ENCODE measurements around the gene KISS1R. TPM values are rescaled to one million over a fixed set of nuclear protein-coding genes. Genes with fewer than 3 reads are reported as not detected.

The KISS1R gene
- total and polyA plus RNA-seq, 12 donors, result 0.25 to 0.44 TPM; not detected in 10

GRCh38 chr19:911197-912033, 5.7 kb upstream of the KISS1R start:
- TF ChIP-seq POLR2A (IDR thresholded peaks at IDR 0.05) (no peak), CTCF (IDR thresholded peaks at IDR 0.05) (no peak)
- intact Hi-C loops (cut with DNase I), result no loop called here
- DNase-seq, result peak in 1 of 7 donors; percentile 35
- Histone ChIP-seq H3K4me3 (no peak overlapping the region), H3K36me3 (replicated peaks in 1 of 2) (no peaks in the 10 kb centered on the region), H3K27ac (no peak overlapping the region), H3K9me3 (replicated peaks in 1 of 3) (no peaks in the 10 kb centered on the region), H3K4me1 (replicated peaks in 1 of 2) (peaks cover 3 to 11% of the 10 kb centered on the region in 2 donors), H3K27me3 (no peaks in the 10 kb centered on the region)
- WGBS, 4 donors, result 76 to 96% (median 84%) methylated on average over 30 to 54 of the region's 54 CpGs

- WGBS, 4 donors, result 0 to 5% (median 3%) methylated on average over 11 to 66 of the region's 69 CpGs
- TF ChIP-seq POLR2A (IDR thresholded peaks at IDR 0.05) (no peak), CTCF (IDR thresholded peaks at IDR 0.05) (no peak)
- DNase-seq, result peak in 2 of 7 donors; percentile 42 to 47
- no peaks in the 10 kb centered on the region for H3K36me3 ChIP-seq (replicated peaks in 1 of 2)
- intact Hi-C loops (cut with DNase I), result no loop called here
- H3K4me3 ChIP-seq, result peak overlapping the region in 3 of 4 donors; percentile 25 to 100 (median 93)
- H3K27ac ChIP-seq, result peak overlapping the region in 3 of 5 donors; percentile 60 to 97 (median 86)
- H3K9me3 ChIP-seq (replicated peaks in 1 of 3), result no peaks in the 10 kb centered on the region
- peaks cover 3 to 20% of the 10 kb centered on the region in 2 donors for H3K4me1 ChIP-seq (replicated peaks in 1 of 2)
- peaks cover 7% of the 10 kb centered on the region for H3K27me3 ChIP-seq
These were observed 4.7 kb upstream of the KISS1R start for GRCh38 chr19:912181-913079.

- WGBS, 4 donors, result 0 to 14% (median 1%) methylated on average over 1 to 75 of the region's 76 CpGs
- H3K27ac ChIP-seq, result peak within 1 kb of the TSS in 4 of 5 donors; percentile 65 to 97 (median 86)
- H3K36me3 ChIP-seq (replicated peaks in 1 of 2), result no peaks in the 10 kb centered on the region
- peaks cover 13% of the 10 kb centered on the region for H3K27me3 ChIP-seq
- TF ChIP-seq CTCF (IDR thresholded peaks at IDR 0.05), result no peak
- TF ChIP-seq POLR2A (IDR thresholded peaks at IDR 0.05), result peak; percentile 5 to 42
- intact Hi-C loops (cut with DNase I), result no loop called here
- peak; percentile 58 to 86 (median 78) for DNase-seq
- peak within 1 kb of the TSS in 3 of 4 donors; percentile 25 to 100 (median 93) for H3K4me3 ChIP-seq
- no peaks in the 10 kb centered on the region for H3K9me3 ChIP-seq (replicated peaks in 1 of 3)
- H3K4me1 ChIP-seq (replicated peaks in 1 of 2), result peaks cover 9 to 28% of the 10 kb centered on the region in 2 donors
These were observed 3.9 kb upstream of the KISS1R start, which contains the start of gene R3HDM4 for GRCh38 chr19:913080-913748. Gene R3HDM4 (minus strand): TSS chr19:913219. CDS start chr19:913157, 62 bp downstream.

Data from adrenal gland (tissue), 12 donors.